Subcutaneous abdominal adipose tissue (tissue), 5 donors: Measurements from ENCODE around the gene KCNQ1.
"Not testable (repeated sequence)": the region's sequence is repeated elsewhere in the genome, so short reads cannot be mapped to it uniquely, and the experiment has no call there.

ENCODE experiments used
- H3K27ac ChIP-seq: one replicate; pipeline ENCODE4 v1.7.0; 2013; ENCODE audit warnings: low read depth, mild to moderate bottlenecking, inconsistent platforms, low read length, moderate library complexity
- H3K27me3 ChIP-seq, 5 donors: one replicate each; pipeline ENCODE4 v1.7.0; 2013; ENCODE audit warnings: low read length in 5 of 5, inconsistent platforms in 1 of 5; ENCODE audit not compliant: control insufficient read depth in 5 of 5, insufficient read depth in 4 of 5
- H3K36me3 ChIP-seq, 5 donors: one replicate each; pipeline ENCODE4 v1.7.0; 2013; ENCODE audit warnings: low read length in 5 of 5; ENCODE audit not compliant: control insufficient read depth in 5 of 5, insufficient read depth in 5 of 5
- H3K4me1 ChIP-seq, 5 donors: one replicate each; pipeline ENCODE4 v1.7.0; 2013; ENCODE audit warnings: low read length in 5 of 5, mild to moderate bottlenecking in 3 of 5, moderate library complexity in 1 of 5; ENCODE audit not compliant: control insufficient read depth in 5 of 5, insufficient read depth in 5 of 5
- H3K4me3 ChIP-seq, 5 donors: one replicate each; pipeline ENCODE4 v1.7.0; 2013; ENCODE audit warnings: low read length in 5 of 5, low read depth in 1 of 5
- H3K9ac ChIP-seq, 5 donors: one replicate each; pipeline ENCODE4 v1.7.0; 2013; ENCODE audit warnings: low read length in 5 of 5, mild to moderate bottlenecking in 4 of 5, moderate library complexity in 3 of 5
- H3K9me3 ChIP-seq, 5 donors: one replicate each; pipeline ENCODE4 v1.7.0; 2013; ENCODE audit warnings: low read length in 5 of 5; ENCODE audit not compliant: control insufficient read depth in 5 of 5
- donor health status: healthy.
- donor health status: healthy.
- donor health status: healthy.
- donor health status: healthy.
- donor health status: healthy.

Gene KCNQ1

GRCh38 chr11:2482204-2482603, 37.4 kb downstream of the KCNQ1 start:
- Histone ChIP-seq H3K9me3 (peaks cover 0 to 13% (median 7%) of the 10 kb centered on the region in 5 donors), H3K9ac (no peak overlapping the region), H3K4me3 (no peak overlapping the region), H3K4me1 (peaks cover 0 to 30% (median 8%) of the 10 kb centered on the region in 5 donors), H3K36me3 (no peaks in the 10 kb centered on the region), H3K27ac (no peak overlapping the region), H3K27me3 (peaks cover 0 to 13% (median 8%) of the 10 kb centered on the region in 5 donors)

- Histone ChIP-seq H3K27me3 (peaks cover 0 to 13% (median 8%) of the 10 kb centered on the region in 5 donors), H3K9ac (no peak overlapping the region), H3K9me3 (peaks cover 3 to 18% (median 13%) of the 10 kb centered on the region in 5 donors), H3K36me3 (no peaks in the 10 kb centered on the region), H3K4me1 (peaks cover 0 to 30% (median 8%) of the 10 kb centered on the region in 5 donors), H3K27ac (no peak overlapping the region), H3K4me3 (peak overlapping the region in 1 of 5 donors; percentile 12)
Measured at GRCh38 chr11:2482745-2483144, 37.9 kb downstream of the KCNQ1 start.

- Histone ChIP-seq H3K4me1 (peaks cover 0 to 30% (median 8%) of the 10 kb centered on the region in 5 donors), H3K27me3 (peaks cover 0 to 13% (median 8%) of the 10 kb centered on the region in 5 donors), H3K4me3 (peak overlapping the region in 2 of 5 donors; percentile 4 to 32), H3K9ac (no peak overlapping the region), H3K27ac (no peak overlapping the region), H3K36me3 (no peaks in the 10 kb centered on the region), H3K9me3 (peaks cover 9 to 24% (median 20%) of the 10 kb centered on the region in 5 donors)
Measured at GRCh38 chr11:2483426-2483825, 38.6 kb downstream of the KCNQ1 start.

- no peak overlapping the region for H3K4me3 ChIP-seq
- no peak overlapping the region for H3K9ac ChIP-seq
- no peak overlapping the region for H3K27ac ChIP-seq
- peaks cover 10 to 31% (median 28%) of the 10 kb centered on the region in 5 donors for H3K9me3 ChIP-seq
- peaks cover 0 to 13% (median 8%) of the 10 kb centered on the region in 5 donors for H3K27me3 ChIP-seq
- H3K36me3 ChIP-seq, result no peaks in the 10 kb centered on the region
- peaks cover 0 to 30% (median 8%) of the 10 kb centered on the region in 5 donors for H3K4me1 ChIP-seq
Measured at GRCh38 chr11:2484576-2485125, 39.8 kb downstream of the KCNQ1 start.

GRCh38 chr11:2488004-2488403, 43.2 kb downstream of the KCNQ1 start:
- no peak overlapping the region for H3K27ac ChIP-seq
- no peaks in the 10 kb centered on the region for H3K36me3 ChIP-seq
- no peak overlapping the region for H3K4me3 ChIP-seq
- no peak overlapping the region for H3K9ac ChIP-seq
- peaks cover 0 to 11% (median 3%) of the 10 kb centered on the region in 5 donors for H3K27me3 ChIP-seq
- peaks cover 0 to 9% (median 0%) of the 10 kb centered on the region in 5 donors for H3K4me1 ChIP-seq
- H3K9me3 ChIP-seq, result peaks cover 8 to 35% (median 25%) of the 10 kb centered on the region in 5 donors

GRCh38 chr11:2489083-2489482, 44.3 kb downstream of the KCNQ1 start:
- Histone ChIP-seq H3K27ac (no peak overlapping the region), H3K4me3 (peak overlapping the region in 1 of 5 donors; percentile 8), H3K9me3 (peaks cover 8 to 35% (median 25%) of the 10 kb centered on the region in 5 donors), H3K4me1 (no peaks in the 10 kb centered on the region), H3K27me3 (peaks cover 0 to 4% (median 0%) of the 10 kb centered on the region in 5 donors), H3K9ac (no peak overlapping the region), H3K36me3 (no peaks in the 10 kb centered on the region)

GRCh38 chr11:2497951-2498350, 53.1 kb downstream of the KCNQ1 start:
- H3K4me1 ChIP-seq, H3K9ac ChIP-seq, H3K36me3 ChIP-seq, H3K27ac ChIP-seq, H3K27me3 ChIP-seq, H3K4me3 ChIP-seq: not testable (repeated sequence)
- peaks cover 0 to 12% (median 9%) of the 10 kb centered on the region in 5 donors for H3K9me3 ChIP-seq

GRCh38 chr11:2498750-2499149, 53.9 kb downstream of the KCNQ1 start:
- Histone ChIP-seq H3K9me3 (peaks cover 0 to 12% (median 9%) of the 10 kb centered on the region in 5 donors), H3K27ac (no peak overlapping the region), H3K4me1 (no peaks in the 10 kb centered on the region), H3K36me3 (no peaks in the 10 kb centered on the region), H3K9ac (no peak overlapping the region), H3K27me3 (peaks cover 0 to 5% (median 0%) of the 10 kb centered on the region in 5 donors), H3K4me3 (no peak overlapping the region)

GRCh38 chr11:2507212-2507901, 62.5 kb downstream of the KCNQ1 start:
- Histone ChIP-seq H3K4me1 (peaks cover 2 to 34% (median 34%) of the 10 kb centered on the region in 5 donors), H3K4me3 (no peak overlapping the region), H3K36me3 (no peaks in the 10 kb centered on the region), H3K27me3 (peaks cover 0 to 8% (median 0%) of the 10 kb centered on the region in 5 donors), H3K9ac (no peak overlapping the region), H3K27ac (no peak overlapping the region), H3K9me3 (no peaks in the 10 kb centered on the region)
